ENCODE results near the gene GNL1. TPM values are rescaled to one million over a fixed set of nuclear protein-coding genes. Genes with fewer than 3 reads are reported as not detected.
A peak's percentile ranks its signal among the peaks of the same experiment; 100 is the strongest.

Gene GNL1
- total and polyA plus RNA-seq, 9 of the 15 experiments (the other 6 are each of a cell fraction or from before 2014, with no cell fraction given), result 0.73 to 112 (median 58.0) TPM

DNA sequence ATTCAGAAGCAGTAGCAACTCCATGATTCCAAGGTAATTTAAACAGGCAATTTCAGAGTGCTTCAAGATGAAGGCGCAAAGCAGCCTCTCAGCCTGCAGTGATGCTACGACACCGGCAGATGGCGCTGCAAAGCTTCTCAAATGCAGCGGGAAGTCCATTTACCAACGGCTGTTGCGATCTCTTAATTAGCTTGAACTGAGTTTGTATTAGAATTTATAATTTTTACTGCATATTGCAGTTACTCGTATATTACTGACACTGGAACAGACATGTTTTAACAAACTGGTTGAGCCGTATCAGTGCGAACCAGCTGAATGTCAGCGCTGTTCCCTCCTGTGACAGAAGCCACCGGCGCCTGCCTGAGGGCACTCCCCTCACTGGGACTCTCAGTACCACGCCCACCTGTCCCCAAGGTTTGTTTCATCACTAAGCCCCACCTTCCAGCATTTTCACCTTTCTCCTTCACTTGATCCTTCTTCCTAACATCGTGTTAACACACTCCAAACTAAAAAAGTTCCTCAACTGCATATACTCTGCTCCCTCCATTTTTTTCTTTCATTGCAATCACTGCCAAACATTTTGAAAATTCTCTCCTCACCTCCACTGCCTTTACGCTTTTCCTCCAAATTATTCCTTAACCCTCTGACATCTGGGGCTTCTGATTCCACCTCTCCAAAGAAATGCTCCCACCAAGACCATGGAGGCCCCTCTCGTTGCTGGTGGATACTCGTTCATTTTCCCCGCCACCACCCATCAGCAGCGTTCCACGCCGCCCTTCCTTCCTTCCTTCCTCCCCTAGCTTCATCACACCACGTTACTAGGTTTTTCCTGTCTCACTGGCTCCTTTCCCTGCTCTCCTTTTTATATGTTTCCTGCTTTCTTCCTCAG lies 14.5 kb downstream of the GNL1 start (continued):
- TF ChIP-seq ZNF347 (CRISPR knock-in tag; IDR thresholded peaks at IDR 0.05; ENCODE audit: low read depth) (no peak), ETS2 (tag; IDR thresholded peaks at IDR 0.05; ENCODE audit: borderline replicate concordance, poor library complexity, severe bottlenecking) (no peak), CEBPG (CRISPR knock-in tag; IDR thresholded peaks at IDR 0.05) (no peak), CEBPG (tag; conservative IDR thresholded peaks at IDR 0.05 in 1 of 2, IDR thresholded peaks at IDR 0.05 in 1 of 2) (peak in 1 of 2 experiments; percentile 19; a peak in 1 of 4 replicates), ZNF778 (CRISPR knock-in tag; IDR thresholded peaks at IDR 0.05) (no peak), CHD2 (IDR thresholded peaks at IDR 0.05; ENCODE audit: low read depth, low read length) (no peak), SMARCA4 (IDR thresholded peaks at IDR 0.05) (no peak), KDM1A (IDR thresholded peaks at IDR 0.05) (no peak), NR2C2 (CRISPR knock-in tag; IDR thresholded peaks at IDR 0.05) (no peak), NR2C2 (tag; IDR thresholded peaks at IDR 0.05) (no peak), ERF (CRISPR knock-in tag; IDR thresholded peaks at IDR 0.05) (peak; percentile 37; the same call in 1 of the 2 replicates), TFE3 (CRISPR knock-in tag; IDR thresholded peaks at IDR 0.05) (no peak), CREBBP (IDR thresholded peaks at IDR 0.05; ENCODE audit: low read depth, low read length) (no peak), TAF9B (IDR thresholded peaks at IDR 0.05; ENCODE audit: partially characterized antibody) (no peak), HDAC3 (IDR thresholded peaks at IDR 0.05; ENCODE audit: borderline replicate concordance, partially characterized antibody) (peak; percentile 31), ZNF764 (CRISPR knock-in tag; IDR thresholded peaks at IDR 0.05; ENCODE audit: low read depth) (no peak), NR2C1 (IDR thresholded peaks at IDR 0.05) (no peak), NR2C1 (tag; IDR thresholded peaks at IDR 0.05) (no peak), NR4A1 (CRISPR knock-in tag; IDR thresholded peaks at IDR 0.05) (0 out of 2 replicates have a peak, but pooled peaks have one; percentile 36), NR4A1 (tag; IDR thresholded peaks at IDR 0.05) (no peak), MCM5 (IDR thresholded peaks at IDR 0.05; ENCODE audit: low read depth) (no peak), TAL1 (IDR thresholded peaks at IDR 0.05) (no peak), MAZ (CRISPR knock-in tag; conservative IDR thresholded peaks at IDR 0.05 in 1 of 2, IDR thresholded peaks at IDR 0.05 in 1 of 2) (peak; percentile 41 to 59; a peak in 3 of 4 replicates), ZNF184 (CRISPR knock-in tag; IDR thresholded peaks at IDR 0.05) (no peak), CHCHD3 (CRISPR knock-in tag; IDR thresholded peaks at IDR 0.05) (no peak), DPF2 (IDR thresholded peaks at IDR 0.05) (peak; percentile 51; the same call in 1 of the 2 replicates)
- TF ChIP-seq, protein P1, sequence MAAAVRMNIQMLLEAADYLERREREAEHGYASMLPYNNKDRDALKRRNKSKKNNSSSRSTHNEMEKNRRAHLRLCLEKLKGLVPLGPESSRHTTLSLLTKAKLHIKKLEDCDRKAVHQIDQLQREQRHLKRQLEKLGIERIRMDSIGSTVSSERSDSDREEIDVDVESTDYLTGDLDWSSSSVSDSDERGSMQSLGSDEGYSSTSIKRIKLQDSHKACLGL (CRISPR knock-in tag; IDR thresholded peaks at IDR 0.05; ENCODE audit: borderline replicate concordance, poor library complexity, severe bottlenecking), result no peak
- TF ChIP-seq, protein P2, sequence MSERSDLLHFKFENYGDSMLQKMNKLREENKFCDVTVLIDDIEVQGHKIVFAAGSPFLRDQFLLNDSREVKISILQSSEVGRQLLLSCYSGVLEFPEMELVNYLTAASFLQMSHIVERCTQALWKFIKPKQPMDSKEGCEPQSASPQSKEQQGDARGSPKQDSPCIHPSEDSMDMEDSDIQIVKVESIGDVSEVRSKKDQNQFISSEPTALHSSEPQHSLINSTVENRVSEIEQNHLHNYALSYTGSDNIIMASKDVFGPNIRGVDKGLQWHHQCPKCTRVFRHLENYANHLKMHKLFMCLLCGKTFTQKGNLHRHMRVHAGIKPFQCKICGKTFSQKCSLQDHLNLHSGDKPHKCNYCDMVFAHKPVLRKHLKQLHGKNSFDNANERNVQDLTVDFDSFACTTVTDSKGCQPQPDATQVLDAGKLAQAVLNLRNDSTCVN (CRISPR knock-in tag; IDR thresholded peaks at IDR 0.05), result no peak; the same call in 1 of the 2 replicates

All from K562 (cell line).